Hepatic stellate cell (primary cell): ENCODE measurements around the gene SOCS1.
A peak's percentile ranks its signal among the peaks of the same experiment; 100 is the strongest.
"Not testable (repeated sequence)": the region's sequence is repeated elsewhere in the genome, so short reads cannot be mapped to it uniquely, and the experiment has no call there.

ENCODE experiments used
- DNase-seq: peaks from one replicate; pipeline ENCODE4 v3.0.0; 2011; ENCODE audit warnings: low spot score

SOCS1 gene

GRCh38 chr16:11255737-11256660, at the start of gene SOCS1:
SOCS1 (minus strand) TSS chr16:11256204; CDS start chr16:11255478, 726 bp downstream.
- peak; percentile 93 for DNase-seq

GRCh38 chr16:11303405-11304138, 47.6 kb upstream of the SOCS1 start:
- DNase-seq: no peak

GRCh38 chr16:11302977-11303376, 47.0 kb upstream of the SOCS1 start:
- no peak for DNase-seq

- no peak for DNase-seq
Measured at GRCh38 chr16:11301645-11302501, 45.9 kb upstream of the SOCS1 start.

GRCh38 chr16:11300560-11300892, 44.5 kb upstream of the SOCS1 start:
- DNase-seq: no peak

GRCh38 chr16:11299865-11300559, 44.0 kb upstream of the SOCS1 start:
- no peak for DNase-seq

GRCh38 chr16:11298950-11299547, 43.0 kb upstream of the SOCS1 start:
- DNase-seq: not testable (repeated sequence)

GRCh38 chr16:11298143-11298900, 42.3 kb upstream of the SOCS1 start:
- DNase-seq: no peak

GRCh38 chr16:11297492-11298142, 41.6 kb upstream of the SOCS1 start:
- DNase-seq: peak; percentile 49

- DNase-seq: no peak
Measured at GRCh38 chr16:11296706-11297491, 40.9 kb upstream of the SOCS1 start.

- no peak for DNase-seq
Measured at GRCh38 chr16:11296351-11296705, 40.3 kb upstream of the SOCS1 start.

- no peak for DNase-seq
Measured at GRCh38 chr16:11295672-11296071, 39.7 kb upstream of the SOCS1 start.

GRCh38 chr16:11292076-11292748, 36.2 kb upstream of the SOCS1 start:
- no peak for DNase-seq

- no peak for DNase-seq
Measured at GRCh38 chr16:11291091-11291703, 35.2 kb upstream of the SOCS1 start.

- DNase-seq: no peak
Measured at GRCh38 chr16:11290102-11290893, 34.3 kb upstream of the SOCS1 start.

- not testable (repeated sequence) for DNase-seq
Measured at GRCh38 chr16:11289696-11290095, 33.7 kb upstream of the SOCS1 start.

GRCh38 chr16:11289202-11289601, 33.2 kb upstream of the SOCS1 start:
- no peak for DNase-seq
